WERI-Rb-1 (cell line): ENCODE measurements around the gene CTDSPL.

Source experiments
- DNase-seq: peaks from one replicate; pipeline ENCODE4 v3.0.0-alpha.2; 2020
- H3K27ac ChIP-seq: fragments of 250-450 bp; sonication (Bioruptor Pico); 2 replicates; pipeline ENCODE4 v1.5.1; 2020; ENCODE audit warnings: mild to moderate bottlenecking, moderate library complexity
- H3K27me3 ChIP-seq: fragments of 250-450 bp; sonication (Bioruptor Pico); 2 replicates; pipeline ENCODE4 v1.5.1; 2021; ENCODE audit warnings: mild to moderate bottlenecking, low read depth, moderate library complexity; ENCODE audit not compliant: insufficient read depth, severe bottlenecking
- H3K36me3 ChIP-seq: fragments of 250-450 bp; sonication (Bioruptor Pico); 2 replicates; pipeline ENCODE4 v1.5.1; 2020; ENCODE audit warnings: mild to moderate bottlenecking, moderate library complexity
- H3K4me3 ChIP-seq: 2 replicates; pipeline ENCODE4 v1.5.1; 2011; ENCODE audit warnings: low read depth, mild to moderate bottlenecking, control low read depth, low read length
- H3K9me3 ChIP-seq: fragments of 250-450 bp; sonication (Bioruptor Pico); 2 replicates; pipeline ENCODE4 v1.5.1; 2021; ENCODE audit warnings: mild to moderate bottlenecking, moderate library complexity; ENCODE audit not compliant: severe bottlenecking
- CTCF ChIP-seq: IDR thresholded peaks from 2 replicates; pipeline ENCODE4 v1.5.1; 2011; ENCODE audit warnings: low read depth, mild to moderate bottlenecking, control low read depth, inconsistent platforms, low read length

Gene CTDSPL

GRCh38 chr3:37924453-37924852 is 62.8 kb downstream of the CTDSPL start:
- Histone ChIP-seq H3K27me3 (no peaks in the 10 kb centered on the region), H3K9me3 (peaks cover 3% of the 10 kb centered on the region), H3K27ac (no peak overlapping the region), H3K4me3 (no peak overlapping the region), H3K36me3 (no peaks in the 10 kb centered on the region)
- TF ChIP-seq CTCF: no peak
- DNase-seq: no peak

GRCh38 chr3:37925157-37925556 is 63.5 kb downstream of the CTDSPL start:
- TF ChIP-seq CTCF: no peak
- H3K27ac ChIP-seq: no peak overlapping the region
- H3K9me3 ChIP-seq: peaks cover 3% of the 10 kb centered on the region
- no peak overlapping the region for H3K4me3 ChIP-seq
- H3K27me3 ChIP-seq: no peaks in the 10 kb centered on the region
- DNase-seq: no peak
- H3K36me3 ChIP-seq: no peaks in the 10 kb centered on the region

- no peaks in the 10 kb centered on the region for H3K36me3 ChIP-seq
- H3K27me3 ChIP-seq: no peaks in the 10 kb centered on the region
- no peak overlapping the region for H3K27ac ChIP-seq
- no peak overlapping the region for H3K4me3 ChIP-seq
- H3K9me3 ChIP-seq: peaks cover 3% of the 10 kb centered on the region
- DNase-seq: no peak
- TF ChIP-seq CTCF: no peak
Measured at GRCh38 chr3:37926611-37927010, 64.9 kb downstream of the CTDSPL start.

- H3K36me3 ChIP-seq: no peaks in the 10 kb centered on the region
- no peaks in the 10 kb centered on the region for H3K27me3 ChIP-seq
- no peak overlapping the region for H3K4me3 ChIP-seq
- H3K27ac ChIP-seq: no peak overlapping the region
- no peak for DNase-seq
- H3K9me3 ChIP-seq: peaks cover 6% of the 10 kb centered on the region
- TF ChIP-seq CTCF: no peak
Measured at GRCh38 chr3:37930495-37930894, 68.8 kb downstream of the CTDSPL start.

- Histone ChIP-seq H3K4me3 (no peak overlapping the region), H3K27ac (no peak overlapping the region), H3K27me3 (no peaks in the 10 kb centered on the region), H3K36me3 (no peaks in the 10 kb centered on the region; the same call in 1 of the 2 replicates), H3K9me3 (peaks cover 6% of the 10 kb centered on the region)
- no peak for DNase-seq
- no peak for TF ChIP-seq CTCF
Measured at GRCh38 chr3:37932505-37932904, 70.8 kb downstream of the CTDSPL start.

- Histone ChIP-seq H3K4me3 (no peak overlapping the region), H3K9me3 (peaks cover 2% of the 10 kb centered on the region), H3K27ac (no peak overlapping the region), H3K27me3 (no peaks in the 10 kb centered on the region), H3K36me3 (no peaks in the 10 kb centered on the region; the same call in 1 of the 2 replicates)
- no peak for TF ChIP-seq CTCF
- no peak for DNase-seq
Measured at GRCh38 chr3:37934631-37935289, 73.1 kb downstream of the CTDSPL start.
